PC-9 (cell line): ENCODE measurements around the gene CPLX3.

Source experiments
- EZH2 ChIP-seq: fragments of 200-600 bp; sonication (generic); IDR thresholded peaks from 2 replicates; pipeline ENCODE4 v1.8.0; 2017; ENCODE audit warnings: antibody characterized with exemption, low read depth
- TF ChIP-seq, protein P1 (sequence below): fragments of 200-600 bp; sonication (generic); conservative IDR thresholded peaks from 2 replicates; pipeline ENCODE4 v1.6.1; 2017; ENCODE audit warnings: mixed run types, antibody characterized with exemption, mild to moderate bottlenecking, moderate library complexity

- TF ChIP-seq, protein P1, sequence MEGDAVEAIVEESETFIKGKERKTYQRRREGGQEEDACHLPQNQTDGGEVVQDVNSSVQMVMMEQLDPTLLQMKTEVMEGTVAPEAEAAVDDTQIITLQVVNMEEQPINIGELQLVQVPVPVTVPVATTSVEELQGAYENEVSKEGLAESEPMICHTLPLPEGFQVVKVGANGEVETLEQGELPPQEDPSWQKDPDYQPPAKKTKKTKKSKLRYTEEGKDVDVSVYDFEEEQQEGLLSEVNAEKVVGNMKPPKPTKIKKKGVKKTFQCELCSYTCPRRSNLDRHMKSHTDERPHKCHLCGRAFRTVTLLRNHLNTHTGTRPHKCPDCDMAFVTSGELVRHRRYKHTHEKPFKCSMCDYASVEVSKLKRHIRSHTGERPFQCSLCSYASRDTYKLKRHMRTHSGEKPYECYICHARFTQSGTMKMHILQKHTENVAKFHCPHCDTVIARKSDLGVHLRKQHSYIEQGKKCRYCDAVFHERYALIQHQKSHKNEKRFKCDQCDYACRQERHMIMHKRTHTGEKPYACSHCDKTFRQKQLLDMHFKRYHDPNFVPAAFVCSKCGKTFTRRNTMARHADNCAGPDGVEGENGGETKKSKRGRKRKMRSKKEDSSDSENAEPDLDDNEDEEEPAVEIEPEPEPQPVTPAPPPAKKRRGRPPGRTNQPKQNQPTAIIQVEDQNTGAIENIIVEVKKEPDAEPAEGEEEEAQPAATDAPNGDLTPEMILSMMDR, result no peak
- TF ChIP-seq EZH2, result no peak
Observed at GRCh38 chr15:74820056-74820455, 6.4 kb upstream of the CPLX3 start.
